Effector memory CD8-positive, alpha-beta T cell (primary cell): ENCODE data around the gene REXO1.

ENCODE experiments used
- ATAC-seq: fragments of 150-1000 bp; cut with Tn5 transposase; replicated peaks from 2 replicates; pipeline ENCODE4 v1.10.0; 2021; ENCODE audit warnings: mild to moderate bottlenecking, moderate library complexity
- DNase-seq, 3 experiments: peaks; one replicate each; pipeline ENCODE4 v3.0.0; 2021
- H3K27ac Mint-ChIP-seq, 2 donors: one replicate each; pipeline ENCODE4 v1.8.0; 2022; ENCODE audit warnings: mild to moderate bottlenecking in 2 of 2, mixed read lengths in 2 of 2, moderate library complexity in 2 of 2
- H3K27me3 Mint-ChIP-seq, 2 donors: one replicate each; pipeline ENCODE4 v1.8.0; 2022; ENCODE audit warnings: mixed read lengths in 2 of 2
- H3K36me3 Mint-ChIP-seq: one replicate; pipeline ENCODE4 v1.8.0; 2022; ENCODE audit warnings: mild to moderate bottlenecking, moderate library complexity, mixed read lengths; ENCODE audit not compliant: insufficient read depth
- H3K4me1 Mint-ChIP-seq, 2 donors: one replicate each; pipeline ENCODE4 v1.8.0; 2022; ENCODE audit warnings: low read depth in 2 of 2, mixed read lengths in 2 of 2
- H3K4me3 Mint-ChIP-seq, 2 donors: one replicate each; pipeline ENCODE4 v1.8.0; 2022; ENCODE audit warnings: mild to moderate bottlenecking in 2 of 2, mixed read lengths in 2 of 2, moderate library complexity in 2 of 2
- H3K9me3 Mint-ChIP-seq, 2 donors: one replicate each; pipeline ENCODE4 v1.8.0; 2022; ENCODE audit warnings: mixed read lengths in 2 of 2

REXO1 gene

DNA sequence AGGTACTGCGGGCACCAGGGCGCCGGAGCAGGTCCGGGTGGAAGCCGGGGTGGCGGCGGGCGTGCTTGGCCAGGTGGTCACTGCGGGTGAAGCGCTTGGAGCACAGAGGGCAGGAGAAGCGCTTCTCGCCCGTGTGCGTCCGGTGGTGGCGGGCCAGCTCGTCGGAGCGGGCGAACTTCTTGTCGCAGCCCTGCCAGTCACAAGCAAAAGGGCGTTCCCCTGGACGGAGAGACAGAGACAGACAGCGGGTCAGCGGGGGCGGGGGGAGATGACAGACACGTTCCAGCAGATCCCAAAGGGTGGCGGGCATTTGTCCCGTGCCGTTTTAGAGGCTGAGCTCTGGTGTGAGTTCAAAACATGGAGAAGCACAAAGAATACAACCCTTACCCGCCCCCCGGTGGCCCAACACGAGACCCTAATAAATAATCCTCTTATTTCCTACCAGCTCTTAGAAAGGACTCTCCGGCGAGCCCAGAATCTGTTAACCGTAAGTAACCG, 6.3 kb upstream of the REXO1 start:
- H3K4me3 Mint-ChIP-seq: peak overlapping the region; percentile 83 to 84
- DNase-seq (no peak), ATAC-seq (no peak)
- H3K27me3 Mint-ChIP-seq: no peaks in the 10 kb centered on the region
- peak overlapping the region in 1 of 2 donors; percentile 92 for H3K27ac Mint-ChIP-seq
- H3K36me3 Mint-ChIP-seq: peaks cover 73% of the 10 kb centered on the region
- no peaks in the 10 kb centered on the region for H3K9me3 Mint-ChIP-seq
- peaks cover 24 to 39% of the 10 kb centered on the region in 2 donors for H3K4me1 Mint-ChIP-seq

DNA sequence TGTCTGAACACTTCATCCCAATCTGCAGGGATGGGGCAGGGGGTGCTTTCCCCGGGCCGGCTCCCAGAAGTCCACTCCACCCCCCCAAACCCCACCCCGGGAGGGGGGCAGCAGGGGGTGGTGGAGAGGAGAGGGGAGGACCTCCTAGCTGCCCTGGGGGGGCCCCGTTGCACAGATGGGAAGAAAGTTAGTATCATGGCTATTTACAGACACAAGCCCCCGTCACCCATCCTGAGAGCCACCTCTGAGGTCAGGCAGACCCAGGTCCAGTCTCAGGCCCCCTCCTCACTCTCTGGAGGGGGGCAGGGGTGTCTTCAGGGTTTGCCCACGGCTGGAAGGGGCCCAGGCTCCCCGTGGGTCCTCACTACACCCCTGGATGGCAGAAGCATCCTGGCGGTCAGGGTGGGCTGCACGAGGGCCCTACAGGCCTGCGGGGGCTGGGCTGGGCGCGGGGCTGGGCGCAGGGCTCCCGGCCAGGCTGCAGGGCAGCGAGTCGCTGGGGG, 5.8 kb upstream of the REXO1 start:
- ATAC-seq (no peak), DNase-seq (no peak)
- Mint-ChIP-seq H3K27ac (no peak overlapping the region), H3K9me3 (no peaks in the 10 kb centered on the region), H3K4me3 (no peak overlapping the region), H3K4me1 (peaks cover 20 to 36% of the 10 kb centered on the region in 2 donors), H3K36me3 (peaks cover 71% of the 10 kb centered on the region), H3K27me3 (no peaks in the 10 kb centered on the region)

DNA sequence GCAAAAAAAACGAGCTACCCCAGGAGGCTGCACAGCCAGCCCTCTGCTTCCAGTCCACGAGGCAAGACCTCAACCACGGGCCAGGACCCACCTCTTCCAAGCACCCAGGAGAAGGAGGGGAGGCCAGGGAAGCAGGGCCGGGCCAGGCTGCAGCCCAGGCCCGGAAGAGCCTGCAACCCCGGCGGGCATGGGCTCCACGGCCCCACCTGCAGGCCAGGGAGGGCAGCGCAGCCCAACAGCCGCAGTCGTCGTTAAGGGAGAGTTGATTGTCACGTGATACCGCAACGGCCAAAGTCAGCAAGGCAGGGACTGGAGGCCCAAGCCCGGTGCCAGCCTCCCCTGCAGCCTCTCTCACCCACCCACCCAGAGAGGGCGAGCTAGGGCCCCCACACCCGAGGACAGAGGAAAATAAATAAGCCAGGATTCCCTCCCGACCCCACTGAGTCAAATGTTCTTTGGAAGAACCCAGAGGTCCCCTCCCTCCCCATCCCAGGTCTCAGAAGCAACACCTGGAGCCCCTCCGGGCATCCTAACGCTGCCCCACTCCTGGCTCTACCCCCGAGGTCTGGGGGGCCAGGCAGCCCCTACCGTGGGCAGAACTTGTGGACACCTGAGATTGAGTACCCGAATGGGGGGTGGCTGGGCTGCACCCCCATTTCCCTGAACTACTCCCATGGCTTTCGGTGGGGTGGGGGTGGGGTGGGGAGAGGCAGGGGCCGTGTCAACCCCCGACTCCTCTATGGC, 5.2 kb upstream of the REXO1 start:
- peaks cover 76% of the 10 kb centered on the region for H3K36me3 Mint-ChIP-seq
- no peaks in the 10 kb centered on the region for H3K27me3 Mint-ChIP-seq
- peak overlapping the region; percentile 68 to 70 for H3K4me3 Mint-ChIP-seq
- H3K9me3 Mint-ChIP-seq: no peaks in the 10 kb centered on the region
- peak; percentile 83 to 89 (median 86) for DNase-seq
- peak; percentile 40 for ATAC-seq
- peak overlapping the region; percentile 60 to 93 for H3K27ac Mint-ChIP-seq
- H3K4me1 Mint-ChIP-seq: peaks cover 22 to 36% of the 10 kb centered on the region in 2 donors

DNA sequence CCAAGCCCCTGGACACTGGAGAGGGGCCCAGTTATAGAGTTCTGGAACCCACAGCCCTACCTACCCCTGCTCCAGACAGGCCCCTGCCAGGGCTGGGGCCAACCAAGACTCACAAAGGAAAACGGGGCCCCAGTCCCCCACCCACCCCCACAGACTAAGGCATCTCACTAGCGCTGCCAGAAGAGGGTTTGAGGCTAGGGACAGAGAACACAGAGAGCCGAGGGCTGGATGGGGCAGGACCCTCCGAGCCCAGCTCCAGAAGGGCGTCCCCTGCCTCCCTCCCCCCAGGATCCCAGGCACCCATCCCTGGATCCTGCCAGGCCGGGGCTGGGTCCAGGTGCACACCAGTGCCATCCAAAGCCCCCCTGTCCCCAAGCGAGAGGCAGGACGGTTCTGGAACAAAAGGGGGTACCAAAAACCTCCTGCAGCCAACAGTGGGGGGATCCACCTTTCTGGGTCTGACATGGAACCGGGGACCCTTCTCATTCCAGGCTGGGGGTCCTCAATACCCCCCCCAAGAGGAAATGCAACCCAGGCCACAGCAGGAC, 4.4 kb upstream of the REXO1 start:
- H3K27ac Mint-ChIP-seq: peak overlapping the region; percentile 38 to 93
- peak overlapping the region in 1 of 2 donors; percentile 27 for H3K4me3 Mint-ChIP-seq
- DNase-seq: no peak
- no peak for ATAC-seq
- no peaks in the 10 kb centered on the region for H3K9me3 Mint-ChIP-seq
- H3K4me1 Mint-ChIP-seq: peaks cover 22 to 34% of the 10 kb centered on the region in 2 donors
- H3K27me3 Mint-ChIP-seq: no peaks in the 10 kb centered on the region
- peaks cover 73% of the 10 kb centered on the region for H3K36me3 Mint-ChIP-seq

DNA sequence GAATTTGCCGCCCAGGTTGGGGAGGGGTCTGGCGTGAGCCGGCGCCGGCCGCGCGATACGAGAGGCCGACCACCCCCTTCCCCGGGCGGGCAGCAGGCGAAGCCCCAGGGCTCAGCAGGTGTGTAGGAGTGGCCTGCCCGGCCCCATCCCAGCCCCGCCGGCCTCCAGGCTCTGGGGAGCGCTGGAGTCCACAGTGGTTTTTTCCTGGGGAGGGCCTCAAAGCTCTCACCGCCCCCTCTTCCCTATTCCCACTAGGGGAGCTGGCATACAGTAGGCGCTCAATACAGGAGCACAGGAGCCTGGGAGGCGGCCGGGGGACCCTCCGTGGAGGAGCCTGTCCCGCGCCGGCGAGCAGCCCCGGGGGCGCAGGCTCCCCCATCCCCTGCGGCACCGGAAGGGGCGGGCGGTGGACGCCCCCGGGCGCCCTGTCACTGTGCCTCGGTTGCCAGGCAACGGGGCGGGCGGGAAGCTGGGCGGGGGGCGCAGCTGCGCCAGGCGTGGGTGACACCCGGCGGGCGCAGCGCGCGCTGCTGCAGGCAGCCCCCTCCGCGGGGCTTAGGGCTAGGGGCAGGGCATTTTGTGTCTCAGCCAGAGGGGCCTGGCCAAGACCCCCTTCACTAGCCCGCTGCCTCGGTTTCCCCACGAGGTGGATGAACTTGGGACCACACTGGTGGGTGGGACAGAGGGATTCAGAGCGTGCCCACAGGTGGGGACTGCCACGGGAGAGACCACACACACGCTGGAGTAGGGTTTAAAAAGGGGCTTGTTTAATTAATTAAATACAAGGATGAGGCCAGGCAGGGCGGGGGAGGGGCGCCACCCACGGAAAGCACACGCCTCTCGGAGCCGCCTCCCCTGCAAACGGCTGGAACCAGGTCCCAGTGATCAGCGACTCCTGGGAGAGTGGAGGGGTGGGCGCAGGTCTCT, 3.6 kb upstream of the REXO1 start:
- peak overlapping the region; percentile 38 to 93 for H3K27ac Mint-ChIP-seq
- peak overlapping the region in 1 of 2 donors; percentile 27 for H3K4me3 Mint-ChIP-seq
- peaks cover 29 to 38% of the 10 kb centered on the region in 2 donors for H3K4me1 Mint-ChIP-seq
- ATAC-seq (no peak), DNase-seq (no peak)
- peaks cover 73% of the 10 kb centered on the region for H3K36me3 Mint-ChIP-seq
- no peaks in the 10 kb centered on the region for H3K9me3 Mint-ChIP-seq
- H3K27me3 Mint-ChIP-seq: no peaks in the 10 kb centered on the region

DNA sequence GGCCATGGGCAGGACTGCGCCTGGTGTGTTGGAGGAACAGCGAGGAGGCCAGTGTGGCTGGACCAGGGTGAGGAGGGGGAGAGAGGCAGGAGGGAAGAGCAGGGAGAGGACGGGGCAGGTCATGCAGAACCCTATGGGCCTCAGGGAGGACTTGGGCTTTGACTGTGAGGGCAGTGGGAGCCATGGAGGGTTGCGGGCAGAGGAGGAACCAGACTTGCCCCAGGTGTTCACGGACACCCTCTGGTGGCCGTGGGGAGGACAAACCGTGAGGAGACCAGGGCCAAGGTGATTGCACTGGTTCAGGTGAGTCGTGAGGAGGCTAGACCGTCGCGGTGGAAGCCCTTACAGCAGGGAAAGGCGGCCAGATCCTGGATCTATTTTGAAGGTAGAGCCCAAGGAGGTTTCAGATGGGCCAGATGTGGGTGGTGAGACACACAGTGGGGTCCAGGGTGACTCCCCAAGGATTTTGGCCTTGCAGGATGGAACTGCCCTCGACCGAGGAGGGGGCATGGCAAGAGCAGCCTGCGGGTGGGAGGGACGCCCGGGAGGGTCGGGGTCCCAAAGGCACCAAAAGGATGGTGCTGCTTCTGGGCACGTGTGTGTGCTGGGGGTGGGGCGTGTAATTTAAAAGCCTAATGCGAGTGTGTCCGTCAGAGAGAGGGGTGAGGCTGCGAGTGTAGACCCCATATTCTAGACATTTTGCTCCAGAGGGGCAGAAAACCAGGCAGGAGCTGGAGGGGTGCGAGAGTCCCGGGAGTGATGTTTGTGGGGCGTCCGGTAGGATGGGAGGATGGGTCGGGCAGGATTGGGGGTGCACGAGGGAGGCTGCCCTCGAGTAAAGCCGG, 2.7 kb upstream of the REXO1 start:
- Mint-ChIP-seq H3K4me1 (peaks cover 31 to 42% of the 10 kb centered on the region in 2 donors), H3K9me3 (no peaks in the 10 kb centered on the region), H3K36me3 (peaks cover 74% of the 10 kb centered on the region), H3K27me3 (no peaks in the 10 kb centered on the region), H3K4me3 (peak overlapping the region; percentile 44 to 50), H3K27ac (peak overlapping the region; percentile 60 to 88)
- DNase-seq (no peak), ATAC-seq (no peak)

DNA sequence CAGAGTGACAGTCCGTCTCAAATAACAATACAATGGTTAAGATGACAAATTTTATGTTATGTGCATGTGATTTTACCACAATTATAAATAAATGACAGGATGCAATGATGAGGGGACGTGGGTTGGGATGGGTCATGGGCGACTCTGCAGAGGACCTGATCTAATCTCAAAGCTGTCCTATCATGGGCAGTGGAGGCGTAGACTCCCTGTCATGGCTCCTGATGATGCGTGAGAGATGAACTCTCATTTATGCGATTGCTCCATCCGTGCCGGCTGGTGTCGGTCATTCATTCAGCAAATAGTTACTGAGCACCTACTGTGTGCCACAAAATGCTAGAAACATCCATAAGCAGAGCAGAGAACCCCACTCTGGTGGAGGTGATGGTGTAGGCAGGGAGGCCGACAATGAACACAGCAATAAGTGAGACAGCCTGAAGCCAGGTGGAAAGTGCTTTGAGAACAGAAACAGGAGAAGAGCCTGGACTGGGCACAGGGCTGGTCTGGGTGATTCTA, 1.7 kb upstream of the REXO1 start:
- H3K27me3 Mint-ChIP-seq: no peaks in the 10 kb centered on the region
- H3K36me3 Mint-ChIP-seq: peaks cover 67% of the 10 kb centered on the region
- peaks cover 33 to 38% of the 10 kb centered on the region in 2 donors for H3K4me1 Mint-ChIP-seq
- DNase-seq (no peak), ATAC-seq (no peak)
- H3K27ac Mint-ChIP-seq: peak overlapping the region; percentile 22 to 88
- H3K9me3 Mint-ChIP-seq: no peaks in the 10 kb centered on the region
- peak overlapping the region; percentile 41 to 50 for H3K4me3 Mint-ChIP-seq

DNA sequence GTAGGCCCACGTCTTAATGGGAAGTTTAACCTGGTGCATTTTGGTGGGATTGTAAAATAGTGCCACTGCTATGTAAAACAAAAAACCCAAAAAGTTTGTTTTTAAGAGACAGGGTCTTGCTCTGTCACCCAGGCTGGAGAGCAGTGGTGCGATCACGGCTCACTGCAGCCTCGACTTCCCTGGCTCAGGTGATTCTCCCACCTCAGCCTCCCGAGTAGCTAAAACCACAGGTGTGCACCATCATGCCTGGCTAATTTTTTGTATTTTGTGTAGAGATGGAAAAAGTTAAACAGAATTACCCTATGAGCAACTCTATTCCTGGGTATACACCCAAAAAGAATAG, 820 bp upstream of the REXO1 start:
- ATAC-seq: no peak
- peaks cover 32 to 42% of the 10 kb centered on the region in 2 donors for H3K4me1 Mint-ChIP-seq

DNA sequence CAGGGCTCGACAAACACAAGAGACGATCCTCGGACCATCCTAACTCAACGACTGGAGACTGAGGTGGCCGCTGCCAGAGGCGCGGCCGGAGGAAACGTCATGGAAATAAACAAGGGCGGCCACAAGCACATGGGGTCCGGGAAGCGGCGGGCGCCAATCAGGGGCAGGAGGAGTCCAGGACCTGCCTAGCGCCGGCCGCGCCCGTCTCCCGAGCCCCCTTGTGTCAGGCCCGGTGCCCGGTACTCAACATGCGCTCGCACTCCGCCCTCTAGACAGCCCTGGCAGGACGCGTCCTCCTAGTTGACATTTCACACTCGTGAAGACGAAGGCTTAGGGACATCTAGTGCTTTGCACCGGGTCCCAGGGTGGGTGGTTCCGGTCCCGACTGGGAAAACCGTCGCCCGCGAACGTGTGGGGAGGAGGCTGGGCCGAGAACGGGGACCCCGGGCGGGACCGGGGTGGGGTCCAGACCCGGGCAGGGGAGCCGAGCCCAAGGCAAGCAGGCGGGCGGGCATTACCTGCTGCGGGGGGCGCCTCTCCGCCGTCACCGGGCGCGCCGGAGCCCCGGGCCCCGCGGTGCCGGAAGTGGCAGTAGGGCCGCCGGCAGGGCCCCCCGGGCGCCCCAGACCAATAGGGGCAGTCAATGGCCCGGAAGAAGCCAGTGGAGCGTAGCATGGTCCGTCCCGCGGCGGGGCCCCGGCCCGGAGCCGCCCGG, 442 bp downstream of the REXO1 start:
- Mint-ChIP-seq H3K27ac (peak overlapping the region; percentile 89 to 92), H3K9me3 (no peaks in the 10 kb centered on the region), H3K27me3 (no peaks in the 10 kb centered on the region), H3K36me3 (peaks cover 70% of the 10 kb centered on the region), H3K4me3 (peak overlapping the region; percentile 84 to 85), H3K4me1 (peaks cover 28 to 42% of the 10 kb centered on the region in 2 donors)
- ATAC-seq: peak; percentile 18
- no peak for DNase-seq

More for the DNA sequence above, 820 bp upstream of the REXO1 start:
- Mint-ChIP-seq H3K36me3 (peaks cover 70% of the 10 kb centered on the region), H3K27ac (peak overlapping the region; percentile 89 to 92), H3K4me3 (peak overlapping the region in 1 of 2 donors; percentile 70), H3K9me3 (no peaks in the 10 kb centered on the region), H3K27me3 (no peaks in the 10 kb centered on the region)
- no peak for DNase-seq

DNA sequence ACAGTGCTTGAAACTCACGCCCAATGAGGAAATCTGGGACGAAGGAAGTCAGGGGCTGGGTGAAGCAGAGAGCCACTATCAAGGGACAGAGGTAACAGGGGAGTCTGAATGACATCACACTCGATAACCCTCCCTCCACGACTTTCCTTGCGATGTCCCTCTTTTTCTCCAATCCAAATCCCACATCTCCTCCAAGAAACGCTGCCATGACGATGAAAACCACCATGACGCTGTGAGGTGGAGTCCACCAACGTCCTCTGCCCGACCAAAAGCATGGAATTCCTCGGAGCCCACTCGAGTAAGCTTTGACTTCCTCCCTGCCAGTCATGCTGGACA, 967 bp downstream of the REXO1 start:
- Mint-ChIP-seq H3K27me3 (no peaks in the 10 kb centered on the region), H3K9me3 (no peaks in the 10 kb centered on the region), H3K36me3 (peaks cover 68% of the 10 kb centered on the region), H3K4me1 (peaks cover 28 to 43% of the 10 kb centered on the region in 2 donors), H3K4me3 (peak overlapping the region; percentile 84 to 85), H3K27ac (peak overlapping the region; percentile 89 to 92)
- ATAC-seq (no peak), DNase-seq (no peak)

DNA sequence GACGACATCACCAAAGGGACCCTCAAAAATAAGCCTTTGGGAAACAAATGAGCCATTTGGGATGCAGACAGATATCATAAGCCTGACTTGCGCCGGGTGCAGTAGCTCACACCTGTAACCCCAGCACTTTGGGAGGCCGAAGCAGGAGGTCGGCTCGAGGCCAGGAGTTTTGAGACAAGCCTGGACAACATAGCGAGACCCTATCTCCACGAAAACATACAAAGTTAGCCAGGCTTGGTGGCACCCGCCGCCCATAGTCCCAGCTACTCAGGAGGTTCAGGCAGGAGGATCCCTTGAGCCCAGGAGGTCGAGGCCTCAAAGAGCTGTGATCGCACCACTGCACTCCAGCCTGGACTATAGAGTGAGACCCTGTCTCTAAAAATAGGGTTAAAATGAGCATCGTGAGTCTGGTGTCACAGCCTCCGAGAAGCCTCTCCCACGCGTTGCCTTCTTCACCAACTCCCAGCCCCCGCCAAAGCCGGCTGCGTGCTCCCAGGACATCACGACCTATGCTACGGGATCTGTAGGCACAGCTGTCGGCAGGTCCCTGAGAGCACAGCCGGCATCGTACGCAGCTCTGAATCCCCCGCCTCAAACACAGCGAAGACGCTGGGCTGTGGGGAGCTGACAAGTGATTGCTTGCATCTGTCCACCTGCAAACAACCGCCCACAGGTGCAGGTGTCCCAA, 1.6 kb downstream of the REXO1 start:
- Mint-ChIP-seq H3K36me3 (peaks cover 71% of the 10 kb centered on the region), H3K4me3 (peak overlapping the region; percentile 84 to 85), H3K27ac (peak overlapping the region; percentile 89 to 92), H3K4me1 (peaks cover 35 to 47% of the 10 kb centered on the region in 2 donors), H3K9me3 (no peaks in the 10 kb centered on the region), H3K27me3 (no peaks in the 10 kb centered on the region)
- DNase-seq: no peak
- ATAC-seq: no peak
